Testis (tissue), 2 donors: ENCODE results near the gene COL11A2.

Experiments used
- CTCF ChIP-seq, 3 experiments: fragments of 450-650 bp in 2 of 3; fragments of 200-600 bp in 1 of 3; sonication (generic) in 1 of 3; IDR thresholded peaks; one replicate each; pipeline ENCODE4 v1.5.1; 2016 to 2019; ENCODE audit warnings: antibody characterized with exemption in 3 of 3, mild to moderate bottlenecking in 2 of 3, moderate library complexity in 1 of 3
- POLR2A ChIP-seq: fragments of 450-650 bp; IDR thresholded peaks from one replicate; pipeline ENCODE4 v1.6.1; 2017; ENCODE audit warnings: antibody characterized with exemption, mild to moderate bottlenecking, moderate library complexity

- TF ChIP-seq POLR2A, result no peak
- TF ChIP-seq CTCF (IDR thresholded peaks at IDR 0.05), result no peak
These were observed 55.9 kb downstream of the COL11A2 start for GRCh38 chr6:33136310-33136900.
